K562 (cell line): ENCODE data around the gene FAM83E. TPM values are rescaled to one million over a fixed set of nuclear protein-coding genes. Genes with fewer than 3 reads are reported as not detected.
A peak's percentile ranks its signal among the peaks of the same experiment; 100 is the strongest.

ENCODE experiments used
- ARID1B ChIP-seq: fragments of 450-650 bp; IDR thresholded peaks from 2 replicates; pipeline ENCODE4 v1.6.1; 2016; ENCODE audit warnings: antibody characterized with exemption, mild to moderate bottlenecking, inconsistent platforms
- BACH1 ChIP-seq: fragments of 200-800 bp; sonication (Bioruptor generic); IDR thresholded peaks from 2 replicates; pipeline ENCODE4 v1.6.1; 2016; ENCODE audit warnings: missing genetic modification characterization, missing compliant biosample characterization
- HCFC1 ChIP-seq: IDR thresholded peaks from 2 replicates; pipeline ENCODE4 v1.6.1; 2012; ENCODE audit warnings: low read depth, low read length, improper control_type of control experiment
- ILK ChIP-seq: fragments of 450-650 bp; IDR thresholded peaks from 2 replicates; pipeline ENCODE4 v1.6.1; 2016; ENCODE audit warnings: missing genetic modification characterization, low read depth, mild to moderate bottlenecking, missing compliant biosample characterization, moderate library complexity, borderline replicate concordance
- MTA1 ChIP-seq: fragments of 450-650 bp; IDR thresholded peaks from 2 replicates; pipeline ENCODE4 v1.6.1; 2017; ENCODE audit warnings: borderline replicate concordance
- NFIC ChIP-seq: fragments of 450-650 bp; IDR thresholded peaks from 2 replicates; pipeline ENCODE4 v1.6.1; 2017; ENCODE audit warnings: mild to moderate bottlenecking, inconsistent platforms
- TBL1XR1 ChIP-seq, 2 experiments: IDR thresholded peaks; 2 replicates each; pipeline ENCODE4 v1.6.1; 2012; ENCODE audit warnings: improper control_type of control experiment in 2 of 2, low read length in 2 of 2, mild to moderate bottlenecking in 1 of 2
- ZNF143 ChIP-seq: sonication (generic); formaldehyde crosslinking; IDR thresholded peaks from 2 replicates; pipeline ENCODE4 v1.9.0; 2022; ENCODE audit warnings: mild to moderate bottlenecking, missing genetic modification reagents
- ZNF766 ChIP-seq: fragments of 200-800 bp; sonication (Bioruptor generic); conservative IDR thresholded peaks from 2 replicates; pipeline ENCODE4 v1.6.1; 2016; ENCODE audit warnings: missing genetic modification characterization, missing compliant biosample characterization
- polyA plus RNA-seq, 8 experiments: library from polyadenylated mRNA; depleted of rRNA in 4 of 8; stranded (reverse) in 5 of 8; unstranded in 3 of 8; fragments of >200 nt; fragmentation: Nextera tagmentation in 2 of 8; fragmentation: Illumina TruSeq in 1 of 8; extraction: Ambion mirVana in 2 of 8; extraction: Trizol in 1 of 8; gene quantifications; 2 replicates each; pipeline versions ENCODE4 v1.2.1 to v1.2.3, GENCODE V29; 2011 to 2014; ENCODE audit warnings: inconsistent platforms in 1 of 8, missing spikeins in 1 of 8
- total RNA-seq, 7 experiments: library from RNA; depleted of rRNA in 6 of 7; stranded (reverse); fragments of >200 nt in 6 of 7; fragmentation: Illumina TruSeq in 2 of 7; extraction: Trizol in 2 of 7; gene quantifications; 2 replicates each; pipeline versions ENCODE4 v1.2.1 to v1.2.3, GENCODE V29; 2011 to 2021; ENCODE audit warnings: low replicate concordance in 1 of 7
- TF ChIP-seq, protein P1 (sequence below): fragments of 200-800 bp; sonication (Bioruptor generic); IDR thresholded peaks from 2 replicates; pipeline ENCODE4 v1.6.1; 2017; ENCODE audit warnings: missing genetic modification characterization, missing compliant biosample characterization
- TF ChIP-seq, protein P2 (sequence below): fragments of 250-450 bp; sonication (Bioruptor Pico); IDR thresholded peaks from 2 replicates; pipeline ENCODE4 v1.4.0; 2020
- TF ChIP-seq, protein P3 (sequence below), 2 experiments: fragments of 450-650 bp; IDR thresholded peaks; 2 replicates each; pipeline ENCODE4 v1.6.1; 2018; ENCODE audit warnings: mild to moderate bottlenecking in 2 of 2, low read depth in 1 of 2; ENCODE audit not compliant: partially characterized antibody in 2 of 2
- TF ChIP-seq, protein P4 (sequence below): sonication (generic); formaldehyde crosslinking; IDR thresholded peaks from 2 replicates; pipeline ENCODE4 v1.8.0; 2022; ENCODE audit warnings: missing genetic modification reagents, mild to moderate bottlenecking, borderline replicate concordance
- TF ChIP-seq, protein P5 (sequence below): sonication (generic); formaldehyde crosslinking; IDR thresholded peaks from 2 replicates; pipeline ENCODE4 v1.8.1; 2023; ENCODE audit warnings: mild to moderate bottlenecking, missing genetic modification reagents
- TF ChIP-seq, protein P6 (sequence below): fragments of 450-650 bp; formaldehyde crosslinking; IDR thresholded peaks from 2 replicates; pipeline ENCODE4 v1.4.0; 2022; ENCODE audit warnings: missing genetic modification characterization

Gene FAM83E
- total and polyA plus RNA-seq, 9 of the 15 experiments (the other 6 are each of a cell fraction or from before 2014, with no cell fraction given), result 0.15 to 0.87 (median 0.29) TPM; not detected in 4

DNA sequence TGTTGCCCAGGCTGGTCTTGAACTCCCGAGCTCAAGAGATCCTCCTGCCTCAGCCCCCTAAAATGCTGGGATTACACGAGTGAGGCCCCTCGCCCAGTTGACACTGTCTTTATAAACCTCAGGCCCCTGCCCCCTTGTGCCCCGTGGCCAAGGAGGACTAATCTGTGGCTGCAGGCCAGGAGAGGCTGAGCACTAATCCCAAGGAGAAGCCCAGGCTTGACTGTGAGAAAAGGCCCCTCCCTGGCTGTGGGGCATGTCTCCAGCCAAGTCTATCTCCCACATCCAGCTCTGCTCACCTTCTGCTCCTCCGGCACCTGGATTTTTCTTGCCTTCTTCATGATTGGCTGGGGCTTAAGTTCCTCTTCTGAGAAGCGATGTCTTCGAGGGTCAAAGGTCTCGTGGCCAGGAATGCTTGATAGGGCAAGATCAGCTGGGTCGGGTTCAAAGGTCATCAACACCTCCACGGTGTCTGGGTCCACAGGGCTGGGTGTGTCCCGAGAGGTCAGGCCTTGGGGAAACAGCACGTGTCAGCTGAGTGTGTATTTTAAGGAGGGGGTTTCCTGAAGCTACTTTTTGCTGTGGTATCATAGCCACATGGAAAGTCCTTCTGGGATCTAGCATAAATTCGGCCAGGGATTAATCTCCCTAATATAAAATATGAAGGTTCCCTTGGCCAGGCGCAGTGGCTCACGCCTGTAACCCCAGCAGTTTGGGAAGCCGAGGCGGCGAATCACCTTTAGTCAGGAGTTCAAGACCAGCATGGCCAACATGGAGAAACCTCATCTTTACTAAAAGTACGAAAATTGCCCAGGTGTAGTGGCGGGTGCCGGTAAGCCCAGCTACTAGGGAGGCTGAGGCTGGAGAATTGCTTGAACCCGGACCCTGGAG, 18.5 kb upstream of the FAM83E start (continued):
- TF ChIP-seq, protein P1, sequence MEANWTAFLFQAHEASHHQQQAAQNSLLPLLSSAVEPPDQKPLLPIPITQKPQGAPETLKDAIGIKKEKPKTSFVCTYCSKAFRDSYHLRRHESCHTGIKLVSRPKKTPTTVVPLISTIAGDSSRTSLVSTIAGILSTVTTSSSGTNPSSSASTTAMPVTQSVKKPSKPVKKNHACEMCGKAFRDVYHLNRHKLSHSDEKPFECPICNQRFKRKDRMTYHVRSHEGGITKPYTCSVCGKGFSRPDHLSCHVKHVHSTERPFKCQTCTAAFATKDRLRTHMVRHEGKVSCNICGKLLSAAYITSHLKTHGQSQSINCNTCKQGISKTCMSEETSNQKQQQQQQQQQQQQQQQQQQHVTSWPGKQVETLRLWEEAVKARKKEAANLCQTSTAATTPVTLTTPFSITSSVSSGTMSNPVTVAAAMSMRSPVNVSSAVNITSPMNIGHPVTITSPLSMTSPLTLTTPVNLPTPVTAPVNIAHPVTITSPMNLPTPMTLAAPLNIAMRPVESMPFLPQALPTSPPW, result peak; percentile 22; the same call in 1 of the 2 replicates
- TF ChIP-seq, protein P2, sequence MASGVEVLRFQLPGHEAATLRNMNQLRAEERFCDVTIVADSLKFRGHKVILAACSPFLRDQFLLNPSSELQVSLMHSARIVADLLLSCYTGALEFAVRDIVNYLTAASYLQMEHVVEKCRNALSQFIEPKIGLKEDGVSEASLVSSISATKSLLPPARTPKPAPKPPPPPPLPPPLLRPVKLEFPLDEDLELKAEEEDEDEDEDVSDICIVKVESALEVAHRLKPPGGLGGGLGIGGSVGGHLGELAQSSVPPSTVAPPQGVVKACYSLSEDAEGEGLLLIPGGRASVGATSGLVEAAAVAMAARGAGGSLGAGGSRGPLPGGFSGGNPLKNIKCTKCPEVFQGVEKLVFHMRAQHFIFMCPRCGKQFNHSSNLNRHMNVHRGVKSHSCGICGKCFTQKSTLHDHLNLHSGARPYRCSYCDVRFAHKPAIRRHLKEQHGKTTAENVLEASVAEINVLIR, result no peak
- no peak for TF ChIP-seq BACH1 (tag)
- TF ChIP-seq, protein P3, sequence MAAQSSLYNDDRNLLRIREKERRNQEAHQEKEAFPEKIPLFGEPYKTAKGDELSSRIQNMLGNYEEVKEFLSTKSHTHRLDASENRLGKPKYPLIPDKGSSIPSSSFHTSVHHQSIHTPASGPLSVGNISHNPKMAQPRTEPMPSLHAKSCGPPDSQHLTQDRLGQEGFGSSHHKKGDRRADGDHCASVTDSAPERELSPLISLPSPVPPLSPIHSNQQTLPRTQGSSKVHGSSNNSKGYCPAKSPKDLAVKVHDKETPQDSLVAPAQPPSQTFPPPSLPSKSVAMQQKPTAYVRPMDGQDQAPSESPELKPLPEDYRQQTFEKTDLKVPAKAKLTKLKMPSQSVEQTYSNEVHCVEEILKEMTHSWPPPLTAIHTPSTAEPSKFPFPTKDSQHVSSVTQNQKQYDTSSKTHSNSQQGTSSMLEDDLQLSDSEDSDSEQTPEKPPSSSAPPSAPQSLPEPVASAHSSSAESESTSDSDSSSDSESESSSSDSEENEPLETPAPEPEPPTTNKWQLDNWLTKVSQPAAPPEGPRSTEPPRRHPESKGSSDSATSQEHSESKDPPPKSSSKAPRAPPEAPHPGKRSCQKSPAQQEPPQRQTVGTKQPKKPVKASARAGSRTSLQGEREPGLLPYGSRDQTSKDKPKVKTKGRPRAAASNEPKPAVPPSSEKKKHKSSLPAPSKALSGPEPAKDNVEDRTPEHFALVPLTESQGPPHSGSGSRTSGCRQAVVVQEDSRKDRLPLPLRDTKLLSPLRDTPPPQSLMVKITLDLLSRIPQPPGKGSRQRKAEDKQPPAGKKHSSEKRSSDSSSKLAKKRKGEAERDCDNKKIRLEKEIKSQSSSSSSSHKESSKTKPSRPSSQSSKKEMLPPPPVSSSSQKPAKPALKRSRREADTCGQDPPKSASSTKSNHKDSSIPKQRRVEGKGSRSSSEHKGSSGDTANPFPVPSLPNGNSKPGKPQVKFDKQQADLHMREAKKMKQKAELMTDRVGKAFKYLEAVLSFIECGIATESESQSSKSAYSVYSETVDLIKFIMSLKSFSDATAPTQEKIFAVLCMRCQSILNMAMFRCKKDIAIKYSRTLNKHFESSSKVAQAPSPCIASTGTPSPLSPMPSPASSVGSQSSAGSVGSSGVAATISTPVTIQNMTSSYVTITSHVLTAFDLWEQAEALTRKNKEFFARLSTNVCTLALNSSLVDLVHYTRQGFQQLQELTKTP (IDR thresholded peaks at IDR 0.05; ENCODE audit: low read depth in 1 of 2, partially characterized antibody in 2 of 2), result no peak
- peak; percentile 63 for TF ChIP-seq NFIC
- TF ChIP-seq TBL1XR1 (IDR thresholded peaks at IDR 0.05; ENCODE audit: low read length in 2 of 2), result peak; percentile 49 to 82; a peak in 3 of 4 replicates
- 0 out of 2 replicates have a peak, but pooled peaks have one; percentile 59 for TF ChIP-seq ARID1B
- no peak for TF ChIP-seq ILK (tag)
- TF ChIP-seq MTA1, result no peak
- TF ChIP-seq, protein P4, sequence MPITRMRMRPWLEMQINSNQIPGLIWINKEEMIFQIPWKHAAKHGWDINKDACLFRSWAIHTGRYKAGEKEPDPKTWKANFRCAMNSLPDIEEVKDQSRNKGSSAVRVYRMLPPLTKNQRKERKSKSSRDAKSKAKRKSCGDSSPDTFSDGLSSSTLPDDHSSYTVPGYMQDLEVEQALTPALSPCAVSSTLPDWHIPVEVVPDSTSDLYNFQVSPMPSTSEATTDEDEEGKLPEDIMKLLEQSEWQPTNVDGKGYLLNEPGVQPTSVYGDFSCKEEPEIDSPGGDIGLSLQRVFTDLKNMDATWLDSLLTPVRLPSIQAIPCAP, result no peak
- TF ChIP-seq, protein P5, sequence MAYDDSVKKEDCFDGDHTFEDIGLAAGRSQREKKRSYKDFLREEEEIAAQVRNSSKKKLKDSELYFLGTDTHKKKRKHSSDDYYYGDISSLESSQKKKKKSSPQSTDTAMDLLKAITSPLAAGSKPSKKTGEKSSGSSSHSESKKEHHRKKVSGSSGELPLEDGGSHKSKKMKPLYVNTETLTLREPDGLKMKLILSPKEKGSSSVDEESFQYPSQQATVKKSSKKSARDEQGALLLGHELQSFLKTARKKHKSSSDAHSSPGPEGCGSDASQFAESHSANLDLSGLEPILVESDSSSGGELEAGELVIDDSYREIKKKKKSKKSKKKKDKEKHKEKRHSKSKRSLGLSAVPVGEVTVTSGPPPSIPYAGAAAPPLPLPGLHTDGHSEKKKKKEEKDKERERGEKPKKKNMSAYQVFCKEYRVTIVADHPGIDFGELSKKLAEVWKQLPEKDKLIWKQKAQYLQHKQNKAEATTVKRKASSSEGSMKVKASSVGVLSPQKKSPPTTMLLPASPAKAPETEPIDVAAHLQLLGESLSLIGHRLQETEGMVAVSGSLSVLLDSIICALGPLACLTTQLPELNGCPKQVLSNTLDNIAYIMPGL (CRISPR knock-in tag), result no peak
- TF ChIP-seq, protein P6, sequence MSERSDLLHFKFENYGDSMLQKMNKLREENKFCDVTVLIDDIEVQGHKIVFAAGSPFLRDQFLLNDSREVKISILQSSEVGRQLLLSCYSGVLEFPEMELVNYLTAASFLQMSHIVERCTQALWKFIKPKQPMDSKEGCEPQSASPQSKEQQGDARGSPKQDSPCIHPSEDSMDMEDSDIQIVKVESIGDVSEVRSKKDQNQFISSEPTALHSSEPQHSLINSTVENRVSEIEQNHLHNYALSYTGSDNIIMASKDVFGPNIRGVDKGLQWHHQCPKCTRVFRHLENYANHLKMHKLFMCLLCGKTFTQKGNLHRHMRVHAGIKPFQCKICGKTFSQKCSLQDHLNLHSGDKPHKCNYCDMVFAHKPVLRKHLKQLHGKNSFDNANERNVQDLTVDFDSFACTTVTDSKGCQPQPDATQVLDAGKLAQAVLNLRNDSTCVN (CRISPR knock-in tag), result no peak
- no peak for TF ChIP-seq ZNF143
- TF ChIP-seq HCFC1, result no peak
- TF ChIP-seq ZNF766 (CRISPR knock-in tag), result 0 out of 2 replicates have a peak, but pooled peaks have one; percentile 37
